ENCODE data around the gene DNAJC22. TPM values are rescaled to one million over a fixed set of nuclear protein-coding genes. Genes with fewer than 3 reads are reported as not detected.
A peak's percentile ranks its signal among the peaks of the same experiment; 100 is the strongest.

Gene DNAJC22
- total and polyA plus RNA-seq, 2 experiments from 2014 or later: 0.33 to 0.48 TPM

GRCh38 chr12:49336645-49337584 lies 9.8 kb upstream of the DNAJC22 start, which contains the start of gene C1QL4:
Gene C1QL4, minus strand, starts transcription at chr12:49337188. Its CDS starts 711 bp downstream, at chr12:49336477.
- Histone ChIP-seq H3K27ac (no peak within 1 kb of the TSS), H3K4me1 (ENCODE audit: low read depth) (no peaks in the 10 kb centered on the region), H3K27me3 (peaks cover 100% of the 10 kb centered on the region), H3K9me3 (ENCODE audit: low read depth) (no peaks in the 10 kb centered on the region), H3K36me3 (no peaks in the 10 kb centered on the region), H3K4me3 (peak within 1 kb of the TSS; percentile 19)
- peak; percentile 80 for TF ChIP-seq CTCF (IDR thresholded peaks at IDR 0.05; ENCODE audit: low read depth, low read length)
- peak; percentile 75 to 89 for DNase-seq (ENCODE audit: low read depth in 1 of 2, low spot score in 1 of 2)

- Histone ChIP-seq H3K27ac (no peak overlapping the region), H3K36me3 (no peaks in the 10 kb centered on the region), H3K4me3 (no peak overlapping the region), H3K9me3 (ENCODE audit: low read depth) (no peaks in the 10 kb centered on the region), H3K4me1 (ENCODE audit: low read depth) (peaks cover 8% of the 10 kb centered on the region), H3K27me3 (peaks cover 100% of the 10 kb centered on the region)
- TF ChIP-seq CTCF (IDR thresholded peaks at IDR 0.05; ENCODE audit: low read depth, low read length): no peak
- no peak for DNase-seq (ENCODE audit: low read depth in 1 of 2, low spot score in 1 of 2)
Measured at GRCh38 chr12:49338830-49339463, 7.7 kb upstream of the DNAJC22 start.

- H3K27ac ChIP-seq: no peak overlapping the region
- DNase-seq (ENCODE audit: low read depth in 1 of 2, low spot score in 1 of 2): no peak
- H3K9me3 ChIP-seq (ENCODE audit: low read depth): no peaks in the 10 kb centered on the region
- H3K4me1 ChIP-seq (ENCODE audit: low read depth): peaks cover 8% of the 10 kb centered on the region
- H3K4me3 ChIP-seq: no peak overlapping the region
- H3K27me3 ChIP-seq: peaks cover 100% of the 10 kb centered on the region
- no peak for TF ChIP-seq CTCF (IDR thresholded peaks at IDR 0.05; ENCODE audit: low read depth, low read length)
- no peaks in the 10 kb centered on the region for H3K36me3 ChIP-seq
Measured at GRCh38 chr12:49339464-49339861, 7.2 kb upstream of the DNAJC22 start.

GRCh38 chr12:49340095-49340870 lies 6.4 kb upstream of the DNAJC22 start:
- H3K4me1 ChIP-seq (ENCODE audit: low read depth): peaks cover 8% of the 10 kb centered on the region
- no peaks in the 10 kb centered on the region for H3K36me3 ChIP-seq
- TF ChIP-seq CTCF (IDR thresholded peaks at IDR 0.05; ENCODE audit: low read depth, low read length): no peak
- no peak overlapping the region for H3K4me3 ChIP-seq
- H3K27me3 ChIP-seq: peaks cover 100% of the 10 kb centered on the region
- no peak for DNase-seq (ENCODE audit: low read depth in 1 of 2, low spot score in 1 of 2)
- H3K9me3 ChIP-seq (ENCODE audit: low read depth): no peaks in the 10 kb centered on the region
- no peak overlapping the region for H3K27ac ChIP-seq

Data from cardiac muscle cell (in vitro differentiated cells and primary cell).